GM11168 (cell line): Measurements from ENCODE around the gene TRAPPC2B.
"Not testable (repeated sequence)": the region's sequence is repeated elsewhere in the genome, so short reads cannot be mapped to it uniquely, and the experiment has no call there.

Source experiments
- in situ Hi-C: fragments of 300-500 bp; cut with MboI; formaldehyde crosslinking; loops from one replicate; pipeline ENCODE4 v1.12.0; 2022; ENCODE audit warnings: low sequenced_read_pairs; ENCODE audit not compliant: unreplicated experiment

The TRAPPC2B gene

GRCh38 chr19:57366776-57367175 lies 3.4 kb downstream of the TRAPPC2B start:
- in situ Hi-C loops, result no loop called here

GRCh38 chr19:57374179-57374578 lies 10.8 kb downstream of the TRAPPC2B start:
- in situ Hi-C loops, result no loop called here

GRCh38 chr19:57374647-57375046 lies 11.3 kb downstream of the TRAPPC2B start:
- in situ Hi-C loops, result not testable (repeated sequence)

- in situ Hi-C loops, result no loop called here
Measured at GRCh38 chr19:57376151-57376550, 12.8 kb downstream of the TRAPPC2B start.

- in situ Hi-C loops, result no loop called here
Measured at GRCh38 chr19:57377498-57378146, 14.3 kb downstream of the TRAPPC2B start.

- in situ Hi-C loops, result no loop called here
Measured at GRCh38 chr19:57380923-57381322, 17.6 kb downstream of the TRAPPC2B start.

- in situ Hi-C loops, result no loop called here
Measured at GRCh38 chr19:57382806-57383488, 19.6 kb downstream of the TRAPPC2B start.

- in situ Hi-C loops, result no loop called here
Measured at GRCh38 chr19:57389194-57389729, 25.9 kb downstream of the TRAPPC2B start.

- in situ Hi-C loops, result no loop called here
Measured at GRCh38 chr19:57389730-57390598, 26.6 kb downstream of the TRAPPC2B start, which contains the start of gene ZNF548. TSS of gene ZNF548 (plus strand) at chr19:57389854. CDS start at chr19:57390100, 246 bp downstream.

GRCh38 chr19:57395710-57396109 lies 32.4 kb downstream of the TRAPPC2B start:
- in situ Hi-C loops, result no loop called here

- in situ Hi-C loops, result no loop called here
Measured at GRCh38 chr19:57398868-57399267, 35.5 kb downstream of the TRAPPC2B start.

- in situ Hi-C loops, result no loop called here
Measured at GRCh38 chr19:57403737-57404563, 40.6 kb downstream of the TRAPPC2B start.

- in situ Hi-C loops, result no loop called here
Measured at GRCh38 chr19:57406516-57407123, 43.3 kb downstream of the TRAPPC2B start.

GRCh38 chr19:57410877-57411671 lies 47.7 kb downstream of the TRAPPC2B start, which contains the start of gene ZNF17:
TSS of gene ZNF17 (plus strand) at chr19:57411161. CDS start at chr19:57413616, 2,455 bp downstream.
- in situ Hi-C loops, result no loop called here
